G401 (cell line): Measurements from ENCODE around the gene NECTIN4. TPM values are rescaled to one million over a fixed set of nuclear protein-coding genes. Genes with fewer than 3 reads are reported as not detected.
A peak's percentile ranks its signal among the peaks of the same experiment; 100 is the strongest.
"Not testable (repeated sequence)": the region's sequence is repeated elsewhere in the genome, so short reads cannot be mapped to it uniquely, and the experiment has no call there.

Source experiments
- DNase-seq: peaks from one replicate; pipeline ENCODE4 v3.0.0-alpha.2; 2015; ENCODE audit warnings: low spot score
- in situ Hi-C: cut with HindIII; loops from 2 replicates; pipeline ENCODE4 v1.10.0; 2016; ENCODE audit warnings: low sequenced_read_pairs, mixed read lengths
- total RNA-seq: library from RNA; depleted of rRNA; stranded (reverse); fragments of >200 nt; shearing (Covaris generic); gene quantifications from 2 replicates; pipeline ENCODE4 v1.2.3, GENCODE V29; 2014; rRNA removed

Gene NECTIN4
- total RNA-seq, 1 experiment from 2014 or later = 2.4 TPM

DNA sequence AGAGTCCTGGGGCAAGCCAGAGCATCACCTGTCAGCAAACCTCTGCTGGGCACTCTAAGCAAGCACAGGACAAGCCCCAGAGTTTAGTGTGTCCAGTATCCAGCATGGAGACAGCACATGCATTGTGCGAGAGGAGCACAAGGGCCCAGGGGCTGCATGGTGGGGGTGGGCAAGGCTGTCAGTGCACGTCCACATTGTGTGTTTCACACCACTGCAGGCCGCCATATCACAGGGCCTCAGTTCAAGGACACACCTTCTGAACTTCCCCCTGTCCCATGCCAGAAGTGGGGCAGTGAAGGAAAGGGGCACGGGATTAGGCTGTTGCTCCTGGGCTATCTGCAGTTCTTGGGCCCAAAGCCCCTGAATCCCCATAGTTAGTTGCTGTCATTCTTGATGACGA lies 49.8 kb downstream of the NECTIN4 start:
- DNase-seq = no peak
- in situ Hi-C loops = no loop called here

DNA sequence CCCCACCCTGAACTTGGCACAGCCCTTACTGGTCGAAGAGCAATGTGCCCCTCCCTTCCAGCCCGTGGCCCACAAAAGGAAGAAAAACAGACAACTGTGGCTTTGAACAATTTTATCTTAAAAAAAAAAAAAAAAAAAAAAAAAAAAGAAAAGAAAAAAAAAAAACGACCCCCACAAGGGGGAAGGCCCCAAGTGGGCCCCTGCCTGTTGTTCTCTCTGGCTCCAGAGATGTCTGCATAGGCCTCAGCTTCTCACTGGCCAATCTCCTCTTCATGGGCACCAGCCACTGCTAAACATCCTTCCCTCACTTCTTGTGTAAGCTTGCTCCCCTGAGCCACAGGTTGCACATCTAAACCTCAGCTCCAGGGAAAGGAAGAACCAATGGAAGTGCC lies 50.2 kb downstream of the NECTIN4 start:
- in situ Hi-C loops = no loop called here
- no peak for DNase-seq

- DNase-seq = no peak
- in situ Hi-C loops = no loop called here
These were observed 50.7 kb downstream of the NECTIN4 start, which contains the start of gene TSTD1 for GRCh38 chr1:161038523-161039153. Gene TSTD1 (minus strand): TSS chr1:161038964. CDS start chr1:161038889, 75 bp downstream.

GRCh38 chr1:161037661-161038522 lies 51.5 kb downstream of the NECTIN4 start:
- in situ Hi-C loops = no loop called here
- DNase-seq = no peak

DNA sequence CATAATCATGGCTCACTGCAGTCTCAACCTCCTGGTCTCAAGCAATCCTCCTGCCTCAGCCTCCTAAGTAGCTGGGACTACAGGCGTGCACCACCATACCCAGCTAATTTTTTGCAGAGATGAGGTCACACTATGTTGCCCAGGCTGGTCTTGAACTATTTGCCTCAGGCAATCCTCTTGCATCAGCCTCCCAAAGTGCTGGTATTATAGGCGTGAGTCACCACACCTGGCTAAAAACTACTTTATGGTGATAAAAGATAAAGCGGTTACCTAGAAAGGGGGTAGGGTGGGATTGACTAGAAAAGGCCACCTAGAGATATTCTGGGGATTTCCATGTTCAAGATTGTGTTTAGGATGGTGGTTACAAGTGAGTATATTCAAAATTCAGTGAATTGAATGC lies 55.6 kb downstream of the NECTIN4 start:
- DNase-seq = no peak
- in situ Hi-C loops = no loop called here

GRCh38 chr1:161032409-161032808 lies 56.9 kb downstream of the NECTIN4 start:
- in situ Hi-C loops = no loop called here
- DNase-seq = no peak

DNA sequence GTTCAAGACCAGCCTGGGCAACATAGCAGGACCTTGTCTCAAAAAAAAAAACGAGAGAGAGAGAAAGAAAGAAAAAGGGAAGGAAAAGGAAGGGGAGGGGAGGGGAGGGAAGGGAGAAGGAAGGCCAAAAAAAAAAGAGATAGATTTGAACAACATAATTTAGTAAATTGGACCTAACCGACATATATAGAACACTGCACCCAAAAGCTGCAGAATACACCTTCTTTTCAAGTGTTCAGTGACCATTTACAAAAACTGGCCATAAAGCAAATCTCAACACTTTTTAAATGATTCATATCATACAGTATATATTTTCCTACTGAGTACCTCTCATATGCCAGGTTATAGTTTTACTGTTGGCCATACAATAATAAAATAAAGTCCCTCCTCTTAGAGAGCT lies 57.5 kb downstream of the NECTIN4 start:
- in situ Hi-C loops = no loop called here
- DNase-seq = no peak

DNA sequence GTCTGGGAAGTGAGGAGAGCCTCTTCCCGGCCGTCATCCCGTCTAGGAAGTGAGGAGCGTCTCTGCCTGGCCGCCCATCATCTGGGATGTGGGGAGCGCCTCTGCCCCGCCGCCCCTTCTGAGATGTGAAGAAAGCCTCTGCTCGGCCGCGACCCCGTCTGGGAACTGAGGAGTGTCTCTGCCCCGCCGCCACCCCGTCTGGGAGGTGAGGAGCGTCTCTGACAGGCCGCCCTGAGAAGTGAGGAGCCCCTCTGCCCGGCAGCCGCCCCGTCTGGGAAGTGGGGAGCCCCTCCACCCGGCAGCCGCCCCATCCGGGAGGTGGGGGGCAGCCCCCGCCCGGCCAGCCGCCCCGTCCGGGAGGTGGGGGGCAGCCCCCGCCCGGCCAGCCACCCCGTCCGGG lies 59.9 kb downstream of the NECTIN4 start:
- not testable (repeated sequence) for DNase-seq

GRCh38 chr1:161026954-161027353 lies 62.4 kb downstream of the NECTIN4 start:
- in situ Hi-C loops, DNase-seq: not testable (repeated sequence)

More for the DNA sequence above, 59.9 kb downstream of the NECTIN4 start:
- in situ Hi-C loops = not testable (repeated sequence)

DNA sequence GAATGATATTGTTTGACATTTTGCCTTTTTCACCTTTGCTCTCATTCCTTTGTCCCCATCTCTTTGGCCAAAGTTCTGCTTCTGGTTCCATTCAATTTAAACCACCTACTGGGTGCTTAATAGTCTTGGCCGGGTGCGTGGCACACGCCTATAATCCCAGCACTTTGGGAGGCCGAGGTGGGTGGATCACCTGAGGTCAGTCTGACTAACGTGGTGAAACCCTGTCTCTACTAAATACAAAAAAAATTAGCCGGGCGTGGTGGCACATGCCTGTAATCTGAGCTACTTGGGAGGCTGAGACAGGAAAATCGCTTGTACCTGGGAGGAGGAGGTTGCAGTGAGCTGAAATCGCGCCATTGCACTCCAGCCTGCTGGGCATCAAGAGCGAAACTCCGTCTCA lies 66.9 kb downstream of the NECTIN4 start:
- in situ Hi-C loops, DNase-seq: not testable (repeated sequence)

DNA sequence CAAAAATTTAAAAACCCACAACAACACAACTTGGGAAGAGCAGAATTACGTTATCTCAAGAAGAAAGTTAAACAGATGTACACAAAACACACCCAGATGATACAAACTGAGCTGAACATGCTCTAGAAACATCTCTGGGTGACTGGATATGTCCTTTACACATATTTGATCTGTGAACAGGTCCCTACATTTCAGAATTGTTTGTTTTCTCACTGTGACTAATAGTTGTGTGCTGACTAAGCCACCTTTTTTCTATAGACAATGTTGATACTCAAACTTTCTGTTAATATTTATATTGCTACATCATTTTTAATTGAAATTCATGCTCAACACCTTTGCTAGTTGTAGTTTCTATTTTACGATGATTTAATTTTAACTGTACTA lies 67.4 kb downstream of the NECTIN4 start:
- DNase-seq = no peak
- in situ Hi-C loops = no loop called here

DNA sequence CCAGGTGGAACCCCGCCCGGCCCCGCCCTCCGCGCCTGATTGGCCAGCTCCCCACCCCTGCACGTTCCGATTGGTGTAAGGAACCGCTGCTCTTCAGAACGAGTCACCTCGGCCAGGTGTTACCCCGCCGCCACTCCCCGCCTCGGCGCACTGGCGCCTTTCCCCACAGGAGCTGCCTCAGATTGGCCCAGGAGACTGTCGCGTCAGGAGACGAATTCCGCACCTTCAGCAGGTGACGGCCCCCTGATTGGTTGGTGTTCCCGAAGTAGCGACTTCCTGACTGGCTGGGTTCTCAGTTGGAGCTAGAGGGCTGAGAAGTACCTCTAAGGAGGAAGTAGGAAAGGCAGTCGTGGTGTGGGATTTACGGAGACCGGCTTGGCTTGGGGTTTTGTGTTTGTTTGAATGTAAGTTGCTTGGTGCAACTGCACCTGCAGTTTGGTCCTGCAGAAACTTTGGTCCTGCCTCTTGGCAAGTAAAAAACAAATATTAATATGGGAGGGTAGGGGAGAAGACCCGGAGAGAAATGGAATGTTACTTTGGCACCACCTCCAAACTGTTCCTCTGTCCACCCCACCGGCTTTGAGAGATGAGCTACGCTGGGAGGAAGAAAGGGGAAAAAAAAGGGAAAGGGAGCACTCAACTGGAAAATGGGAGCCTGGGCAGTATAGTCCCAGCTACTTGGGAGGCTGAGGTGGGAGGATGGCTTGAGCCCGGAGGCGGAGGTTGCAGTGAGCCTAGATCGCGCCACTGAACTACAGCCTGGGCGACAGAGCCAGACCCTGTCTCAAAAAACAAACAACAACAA lies 68.0 kb downstream of the NECTIN4 start:
- in situ Hi-C loops = no loop called here
- peak; percentile 63 for DNase-seq

Other genes starting within 250 kb of the NECTIN4 start
- not detected in 2 replicates for gene CD244, start 226.7 kb downstream of the NECTIN4 start, total RNA-seq
- gene ITLN1, start 204.4 kb downstream of the NECTIN4 start, total RNA-seq = not detected in 2 replicates
- gene ITLN2, start 134.7 kb downstream of the NECTIN4 start, total RNA-seq = not detected in 2 replicates
- 47.6 and 60.7 TPM in 2 replicates for gene F11R, start 68.4 kb downstream of the NECTIN4 start, total RNA-seq
- not detected in 2 replicates for gene TSTD1, start 50.6 kb downstream of the NECTIN4 start, total RNA-seq
- 95.1 and 108 TPM in 2 replicates for gene USF1, start 43.6 kb downstream of the NECTIN4 start, total RNA-seq
- 0.10 TPM in 1 of 2 replicates, not detected in the other for gene ARHGAP30, start 19.7 kb downstream of the NECTIN4 start, total RNA-seq
- 6.3 and 7.1 TPM in 2 replicates for gene KLHDC9, start 8.8 kb upstream of the NECTIN4 start, total RNA-seq
- gene PFDN2, start 28.5 kb upstream of the NECTIN4 start, total RNA-seq = 17.5 and 20.8 TPM in 2 replicates
- 19.4 and 22.3 TPM in 2 replicates for gene NIT1, start 28.5 kb upstream of the NECTIN4 start, total RNA-seq
- gene DEDD, start 43.1 kb upstream of the NECTIN4 start, total RNA-seq = 22.9 and 48.1 TPM in 2 replicates
- 70.8 and 72.9 TPM in 2 replicates for gene UFC1, start 64.4 kb upstream of the NECTIN4 start, total RNA-seq
- gene USP21, start 69.9 kb upstream of the NECTIN4 start, total RNA-seq = 3.3 and 8.3 TPM in 2 replicates
- gene PPOX, start 76.9 kb upstream of the NECTIN4 start, total RNA-seq = 22.7 and 27.2 TPM in 2 replicates
- 19.4 and 27.9 TPM in 2 replicates for gene B4GALT3, start 87.9 kb upstream of the NECTIN4 start, total RNA-seq
- gene ADAMTS4, start 109.5 kb upstream of the NECTIN4 start, total RNA-seq = 0.43 and 0.95 TPM in 2 replicates
- 215 and 238 TPM in 2 replicates for gene NDUFS2, start 112.8 kb upstream of the NECTIN4 start, total RNA-seq
- gene FCER1G, start 125.7 kb upstream of the NECTIN4 start, total RNA-seq = 0.49 TPM in 1 of 2 replicates, not detected in the other
- not detected in 2 replicates for gene APOA2, start 134.1 kb upstream of the NECTIN4 start, total RNA-seq
- 24.2 and 37.4 TPM in 2 replicates for gene TOMM40L, start 136.5 kb upstream of the NECTIN4 start, total RNA-seq
- not detected in 2 replicates for gene NR1I3, start 148.6 kb upstream of the NECTIN4 start, total RNA-seq
- gene PCP4L1, start 169.2 kb upstream of the NECTIN4 start, total RNA-seq = not detected in 2 replicates
- gene MPZ, start 220.4 kb upstream of the NECTIN4 start, total RNA-seq = 0.68 TPM in 1 of 2 replicates, not detected in the other
- gene SDHC, start 224.8 kb upstream of the NECTIN4 start, total RNA-seq = 342 and 386 TPM in 2 replicates